ENCODE measurements around the gene DDX19B.
"Not testable (repeated sequence)": the region's sequence is repeated elsewhere in the genome, so short reads cannot be mapped to it uniquely, and the experiment has no call there.

DNA sequence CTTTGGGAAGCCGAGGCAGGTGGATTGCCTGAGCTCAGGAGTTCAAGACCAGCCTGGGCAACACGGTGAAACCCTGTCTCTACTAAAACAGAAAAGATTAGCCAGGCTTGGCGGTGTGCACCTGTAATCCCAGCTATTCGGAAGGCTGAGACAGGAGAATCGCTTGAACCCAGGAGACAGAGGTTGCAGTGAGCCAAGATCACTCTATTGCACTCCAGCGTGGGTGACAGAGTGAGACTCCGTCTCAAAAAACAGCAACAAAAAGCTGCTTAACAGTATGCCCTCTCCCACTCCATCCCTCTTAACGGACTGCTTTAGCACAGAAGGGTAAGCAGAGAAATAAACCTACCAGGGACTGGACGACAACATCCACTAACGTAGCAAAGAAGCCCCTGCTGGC lies 31.1 kb upstream of the DDX19B start:
- TF ChIP-seq POLR2AphosphoS5 (IDR thresholded peaks at IDR 0.05; ENCODE audit: low read depth); GABPA (IDR thresholded peaks at IDR 0.05; ENCODE audit: low read depth); REST (IDR thresholded peaks at IDR 0.05; ENCODE audit: insufficient replicate concordance, low read depth): not testable (repeated sequence)
- TF ChIP-seq, protein P1, sequence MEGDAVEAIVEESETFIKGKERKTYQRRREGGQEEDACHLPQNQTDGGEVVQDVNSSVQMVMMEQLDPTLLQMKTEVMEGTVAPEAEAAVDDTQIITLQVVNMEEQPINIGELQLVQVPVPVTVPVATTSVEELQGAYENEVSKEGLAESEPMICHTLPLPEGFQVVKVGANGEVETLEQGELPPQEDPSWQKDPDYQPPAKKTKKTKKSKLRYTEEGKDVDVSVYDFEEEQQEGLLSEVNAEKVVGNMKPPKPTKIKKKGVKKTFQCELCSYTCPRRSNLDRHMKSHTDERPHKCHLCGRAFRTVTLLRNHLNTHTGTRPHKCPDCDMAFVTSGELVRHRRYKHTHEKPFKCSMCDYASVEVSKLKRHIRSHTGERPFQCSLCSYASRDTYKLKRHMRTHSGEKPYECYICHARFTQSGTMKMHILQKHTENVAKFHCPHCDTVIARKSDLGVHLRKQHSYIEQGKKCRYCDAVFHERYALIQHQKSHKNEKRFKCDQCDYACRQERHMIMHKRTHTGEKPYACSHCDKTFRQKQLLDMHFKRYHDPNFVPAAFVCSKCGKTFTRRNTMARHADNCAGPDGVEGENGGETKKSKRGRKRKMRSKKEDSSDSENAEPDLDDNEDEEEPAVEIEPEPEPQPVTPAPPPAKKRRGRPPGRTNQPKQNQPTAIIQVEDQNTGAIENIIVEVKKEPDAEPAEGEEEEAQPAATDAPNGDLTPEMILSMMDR (IDR thresholded peaks at IDR 0.05; ENCODE audit: insufficient read depth, low read length): not testable (repeated sequence)
